Panc1 (cell line): ENCODE measurements around the gene TOR2A.

Experiments
- CTCF ChIP-seq: fragments of 450-650 bp; IDR thresholded peaks from 2 replicates; pipeline ENCODE4 v1.5.1; 2017; ENCODE audit warnings: mild to moderate bottlenecking
- REST ChIP-seq, 2 experiments: IDR thresholded peaks; 2 replicates each; pipeline ENCODE4 v1.6.1; 2011 to 2012; ENCODE audit warnings: low read depth in 2 of 2, control low read depth in 1 of 2, low read length in 1 of 2, mild to moderate bottlenecking in 1 of 2, moderate library complexity in 1 of 2; ENCODE audit not compliant: insufficient read depth in 1 of 2

GRCh38 chr9:127780126-127780885 is 45.2 kb upstream of the TOR2A start:
- no peak for TF ChIP-seq REST (IDR thresholded peaks at IDR 0.05; ENCODE audit: insufficient read depth in 1 of 2, low read depth in 2 of 2, low read length in 1 of 2)
- TF ChIP-seq CTCF = no peak
